ENCODE data around the gene AASDHPPT. TPM values are rescaled to one million over a fixed set of nuclear protein-coding genes. Genes with fewer than 3 reads are reported as not detected.

AASDHPPT gene
- total RNA-seq = 48.4 and 53.9 TPM in 2 replicates

DNA sequence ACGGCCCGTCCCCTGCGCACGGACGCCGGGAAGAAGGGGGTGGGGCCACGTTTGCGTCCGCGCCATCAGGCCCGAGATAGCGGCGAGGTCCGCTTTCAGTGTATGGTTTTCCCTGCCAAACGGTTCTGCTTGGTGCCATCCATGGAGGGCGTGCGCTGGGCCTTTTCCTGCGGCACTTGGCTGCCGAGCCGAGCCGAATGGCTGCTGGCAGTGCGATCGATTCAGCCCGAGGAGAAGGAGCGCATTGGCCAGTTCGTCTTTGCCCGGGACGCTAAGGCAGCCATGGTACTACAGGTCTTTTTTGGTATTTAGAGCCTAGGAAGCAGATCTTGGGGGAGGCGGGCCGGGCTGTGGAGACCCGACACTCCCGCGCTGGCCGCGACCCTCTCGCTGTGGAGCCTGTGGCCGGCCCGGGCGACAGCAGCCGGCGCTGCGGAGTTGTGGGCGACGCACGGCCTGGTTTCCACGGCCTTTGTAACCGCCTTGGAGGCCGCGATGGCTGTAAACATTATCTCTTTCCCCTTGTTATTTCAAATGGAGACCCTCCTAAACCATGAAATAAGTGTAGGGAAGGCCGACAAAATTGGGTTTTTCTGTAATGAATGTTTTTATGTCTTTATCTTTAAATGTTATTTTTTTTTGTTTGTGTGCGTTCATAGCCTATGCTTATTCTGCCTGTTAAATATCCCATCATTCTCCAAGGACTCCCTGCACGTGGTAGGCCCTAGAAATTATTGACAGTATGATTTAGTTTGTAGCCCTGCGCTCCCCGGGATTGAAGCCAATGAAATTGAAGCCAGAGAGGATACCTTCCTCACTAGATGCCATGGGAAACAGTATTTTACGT, at the start of gene AASDHPPT:
TSS of gene AASDHPPT (plus strand) at position 54 of the 847 bp plus-strand sequence. CDS start at position 103, 49 bp downstream.
- FAIRE-seq = no peak
- DNase-seq (ENCODE audit: low read depth) = peak; percentile 28
- Histone ChIP-seq H3K36me3 (ENCODE audit: control insufficient read depth, insufficient read depth, low read length) (peaks cover 13% of the 10 kb centered on the region), H3K4me3 (ENCODE audit: low read depth, low read length) (peak within 1 kb of the TSS; percentile 57), H3K27me3 (ENCODE audit: control insufficient read depth, insufficient read depth, low read length) (no peaks in the 10 kb centered on the region)
- TF ChIP-seq, protein P1, sequence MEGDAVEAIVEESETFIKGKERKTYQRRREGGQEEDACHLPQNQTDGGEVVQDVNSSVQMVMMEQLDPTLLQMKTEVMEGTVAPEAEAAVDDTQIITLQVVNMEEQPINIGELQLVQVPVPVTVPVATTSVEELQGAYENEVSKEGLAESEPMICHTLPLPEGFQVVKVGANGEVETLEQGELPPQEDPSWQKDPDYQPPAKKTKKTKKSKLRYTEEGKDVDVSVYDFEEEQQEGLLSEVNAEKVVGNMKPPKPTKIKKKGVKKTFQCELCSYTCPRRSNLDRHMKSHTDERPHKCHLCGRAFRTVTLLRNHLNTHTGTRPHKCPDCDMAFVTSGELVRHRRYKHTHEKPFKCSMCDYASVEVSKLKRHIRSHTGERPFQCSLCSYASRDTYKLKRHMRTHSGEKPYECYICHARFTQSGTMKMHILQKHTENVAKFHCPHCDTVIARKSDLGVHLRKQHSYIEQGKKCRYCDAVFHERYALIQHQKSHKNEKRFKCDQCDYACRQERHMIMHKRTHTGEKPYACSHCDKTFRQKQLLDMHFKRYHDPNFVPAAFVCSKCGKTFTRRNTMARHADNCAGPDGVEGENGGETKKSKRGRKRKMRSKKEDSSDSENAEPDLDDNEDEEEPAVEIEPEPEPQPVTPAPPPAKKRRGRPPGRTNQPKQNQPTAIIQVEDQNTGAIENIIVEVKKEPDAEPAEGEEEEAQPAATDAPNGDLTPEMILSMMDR (IDR thresholded peaks at IDR 0.05; ENCODE audit: insufficient read depth, low read length, severe bottlenecking) = no peak

- DNase-seq (ENCODE audit: low read depth) = no peak
- TF ChIP-seq, protein P1 (IDR thresholded peaks at IDR 0.05; ENCODE audit: insufficient read depth, low read length, severe bottlenecking) = no peak
- Histone ChIP-seq H3K27me3 (ENCODE audit: control insufficient read depth, insufficient read depth, low read length) (no peaks in the 10 kb centered on the region), H3K36me3 (ENCODE audit: control insufficient read depth, insufficient read depth, low read length) (no peaks in the 10 kb centered on the region), H3K4me3 (ENCODE audit: low read depth, low read length) (no peak overlapping the region)
- FAIRE-seq = no peak
These were observed 46.9 kb upstream of the AASDHPPT start for GRCh38 chr11:106030609-106031008.

DNA sequence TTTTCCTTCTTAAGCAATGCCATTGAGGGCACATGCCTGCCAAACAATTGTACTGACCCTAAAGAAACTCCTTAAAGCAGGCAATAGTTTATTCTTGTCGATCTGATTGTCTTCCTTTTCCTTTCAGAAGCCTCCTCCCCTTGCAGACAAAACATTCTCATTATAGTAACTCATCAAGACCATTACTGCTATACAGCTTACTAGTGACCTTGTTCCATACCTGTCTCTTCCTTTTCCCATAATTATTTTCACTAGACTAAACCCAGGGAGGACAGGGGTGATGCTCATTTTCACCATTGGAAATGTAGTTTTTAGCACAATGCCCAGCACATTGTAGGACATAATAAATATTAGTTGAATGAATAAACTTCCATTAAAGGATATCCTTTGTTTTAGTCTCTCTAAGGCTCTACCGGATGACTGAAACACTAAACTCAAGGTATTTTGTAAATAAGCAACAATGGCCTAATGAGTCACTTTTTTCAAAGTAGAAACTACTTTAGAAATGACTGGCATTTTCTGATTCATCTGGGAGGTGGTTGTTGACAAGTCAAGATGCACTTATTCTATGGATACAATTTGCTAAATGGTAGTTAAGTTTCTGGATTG, 46.2 kb upstream of the AASDHPPT start:
- DNase-seq (ENCODE audit: low read depth) = peak; percentile 95
- H3K4me3 ChIP-seq (ENCODE audit: low read depth, low read length) = no peak overlapping the region
- TF ChIP-seq, protein P1 (IDR thresholded peaks at IDR 0.05; ENCODE audit: insufficient read depth, low read length, severe bottlenecking) = no peak
- FAIRE-seq = no peak
- no peaks in the 10 kb centered on the region for H3K36me3 ChIP-seq (ENCODE audit: control insufficient read depth, insufficient read depth, low read length)
- H3K27me3 ChIP-seq (ENCODE audit: control insufficient read depth, insufficient read depth, low read length) = no peaks in the 10 kb centered on the region

GRCh38 chr11:106031936-106032335, 45.5 kb upstream of the AASDHPPT start:
- Histone ChIP-seq H3K36me3 (ENCODE audit: control insufficient read depth, insufficient read depth, low read length) (no peaks in the 10 kb centered on the region), H3K4me3 (ENCODE audit: low read depth, low read length) (no peak overlapping the region), H3K27me3 (ENCODE audit: control insufficient read depth, insufficient read depth, low read length) (no peaks in the 10 kb centered on the region)
- FAIRE-seq (no peak), DNase-seq (ENCODE audit: low read depth) (no peak)
- TF ChIP-seq, protein P1 (IDR thresholded peaks at IDR 0.05; ENCODE audit: insufficient read depth, low read length, severe bottlenecking) = no peak

- H3K4me3 ChIP-seq (ENCODE audit: low read depth, low read length) = no peak overlapping the region
- DNase-seq (ENCODE audit: low read depth) (no peak), FAIRE-seq (no peak)
- no peaks in the 10 kb centered on the region for H3K36me3 ChIP-seq (ENCODE audit: control insufficient read depth, insufficient read depth, low read length)
- TF ChIP-seq, protein P1 (IDR thresholded peaks at IDR 0.05; ENCODE audit: insufficient read depth, low read length, severe bottlenecking) = no peak
- no peaks in the 10 kb centered on the region for H3K27me3 ChIP-seq (ENCODE audit: control insufficient read depth, insufficient read depth, low read length)
These were observed 44.6 kb upstream of the AASDHPPT start for GRCh38 chr11:106032861-106033260.
